Brain microvascular endothelial cell (primary cell): Measurements from ENCODE around the gene HOXD11.

ENCODE experiments used
- DNase-seq: peaks from one replicate; pipeline ENCODE4 v3.0.0-alpha.2; 2020
- H3K27ac ChIP-seq: fragments of 250-450 bp; sonication (Bioruptor Pico); 2 replicates; pipeline ENCODE4 v1.5.1; 2020; ENCODE audit warnings: mild to moderate bottlenecking, moderate library complexity
- H3K27me3 ChIP-seq: fragments of 250-450 bp; sonication (Bioruptor Pico); replicated peaks from 2 replicates; pipeline ENCODE4 v1.5.1; 2020; ENCODE audit warnings: mild to moderate bottlenecking
- H3K36me3 ChIP-seq: fragments of 250-450 bp; sonication (Bioruptor Pico); replicated peaks from 2 replicates; pipeline ENCODE4 v1.5.1; 2020; ENCODE audit warnings: mild to moderate bottlenecking
- H3K4me3 ChIP-seq: 2 replicates; pipeline ENCODE4 v1.5.1; 2011; ENCODE audit warnings: low read depth, mild to moderate bottlenecking, control low read depth, low read length, moderate library complexity
- CTCF ChIP-seq: IDR thresholded peaks from 2 replicates; pipeline ENCODE4 v1.5.1; 2011; ENCODE audit warnings: low read depth, mild to moderate bottlenecking, moderate library complexity, low read length, control low read depth, inconsistent platforms; ENCODE audit errors: missing control alignments
- in situ Hi-C: cut with HindIII; loops from 2 replicates; pipeline ENCODE4 v1.10.0; 2017; ENCODE audit warnings: low sequenced_read_pairs, low pct_ligation_motif_present

The HOXD11 gene

GRCh38 chr2:176106581-176107539, at the start of gene HOXD11:
TSS of gene HOXD11 (plus strand) at chr2:176107280. CDS start at chr2:176107356, 76 bp downstream.
- H3K36me3 ChIP-seq: no peaks in the 10 kb centered on the region
- H3K27me3 ChIP-seq: peaks cover 88% of the 10 kb centered on the region
- no peak within 1 kb of the TSS for H3K4me3 ChIP-seq
- TF ChIP-seq CTCF: no peak
- DNase-seq: no peak
- in situ Hi-C loops: no loop called here
- no peak within 1 kb of the TSS for H3K27ac ChIP-seq

- Histone ChIP-seq H3K27ac (no peak overlapping the region), H3K27me3 (peaks cover 37% of the 10 kb centered on the region), H3K36me3 (no peaks in the 10 kb centered on the region), H3K4me3 (no peak overlapping the region)
- DNase-seq: no peak
- in situ Hi-C loops: no loop called here
- no peak for TF ChIP-seq CTCF
Measured at GRCh38 chr2:176063958-176064357, 43.1 kb upstream of the HOXD11 start.

- TF ChIP-seq CTCF: no peak
- no peak for DNase-seq
- no peak overlapping the region for H3K4me3 ChIP-seq
- in situ Hi-C loops: no loop called here
- no peak overlapping the region for H3K27ac ChIP-seq
- no peaks in the 10 kb centered on the region for H3K36me3 ChIP-seq
- peaks cover 62% of the 10 kb centered on the region for H3K27me3 ChIP-seq
Measured at GRCh38 chr2:176066645-176067588, 40.2 kb upstream of the HOXD11 start.

GRCh38 chr2:176067589-176068418, 39.3 kb upstream of the HOXD11 start:
- Histone ChIP-seq H3K4me3 (no peak overlapping the region), H3K36me3 (no peaks in the 10 kb centered on the region), H3K27me3 (peaks cover 69% of the 10 kb centered on the region), H3K27ac (no peak overlapping the region)
- DNase-seq: no peak
- TF ChIP-seq CTCF: no peak
- in situ Hi-C loops: no loop called here

- Histone ChIP-seq H3K4me3 (no peak overlapping the region), H3K36me3 (no peaks in the 10 kb centered on the region), H3K27me3 (peaks cover 75% of the 10 kb centered on the region), H3K27ac (no peak overlapping the region)
- TF ChIP-seq CTCF: no peak
- DNase-seq: no peak
- in situ Hi-C loops: no loop called here
Measured at GRCh38 chr2:176068419-176068832, 38.7 kb upstream of the HOXD11 start.
